Activated naive CD4-positive, alpha-beta T cell treated with anti-CD3 and anti-CD28 coated beads, Interleukin-2, amount 10 ng/mL, durations not matched to agents 7 days and 5 days (primary cell): ENCODE measurements around the gene LRP2BP.
"Not testable (repeated sequence)": the region's sequence is repeated elsewhere in the genome, so short reads cannot be mapped to it uniquely, and the experiment has no call there.

Experiments
- CTCF ChIA-PET: fragments of 350-600 bp; sonication (Branson Sonifier 250); formaldehyde crosslinking; loops from one replicate; lab custom pipeline; 2021; ENCODE audit warnings: antibody characterized with exemption; lab: Charles Lee
- DNase-seq: peaks from one replicate; pipeline ENCODE4 v3.0.0-alpha.2; 2020
- H3K27ac Mint-ChIP-seq: one replicate; pipeline ENCODE4 v1.8.0; 2021; ENCODE audit warnings: mild to moderate bottlenecking, moderate library complexity, mixed read lengths
- H3K27me3 Mint-ChIP-seq: one replicate; pipeline ENCODE4 v1.8.0; 2021; ENCODE audit warnings: mild to moderate bottlenecking, mixed read lengths
- H3K36me3 Mint-ChIP-seq: one replicate; pipeline ENCODE4 v1.8.0; 2021; ENCODE audit warnings: mixed read lengths
- H3K4me1 Mint-ChIP-seq: one replicate; pipeline ENCODE4 v1.8.0; 2021; ENCODE audit warnings: mixed read lengths
- H3K4me3 Mint-ChIP-seq: one replicate; pipeline ENCODE4 v1.8.0; 2021; ENCODE audit warnings: mild to moderate bottlenecking, moderate library complexity, mixed read lengths
- H3K9me3 Mint-ChIP-seq: one replicate; pipeline ENCODE4 v1.8.0; 2021; ENCODE audit warnings: mixed read lengths

LRP2BP gene

DNA sequence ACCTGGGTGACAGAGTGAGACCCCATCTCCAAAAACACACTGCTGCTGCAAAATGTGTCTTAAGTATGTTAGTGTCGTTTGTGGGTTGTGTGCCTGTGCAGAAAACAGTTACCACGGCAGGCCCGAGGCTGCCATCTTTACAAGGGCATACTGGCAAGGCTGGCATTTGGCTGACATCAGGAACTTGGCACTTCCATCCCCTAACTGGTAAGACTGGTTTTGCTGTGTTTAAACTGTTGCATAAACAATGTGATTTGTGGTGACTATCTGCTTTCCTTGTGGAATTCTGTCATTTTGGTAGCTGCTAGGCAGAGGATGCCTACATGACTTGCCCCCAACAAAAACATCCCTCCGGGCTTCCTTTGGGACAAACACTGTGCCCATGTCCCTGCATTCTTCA lies 12.3 kb downstream of the LRP2BP start:
- CTCF ChIA-PET: interaction anchor here (1.7 kb wide), 1 partner anchor 33 kb away, joined by 4 read pairs; no protein-coding TSS in a partner anchor
- Mint-ChIP-seq H3K4me1 (peaks cover 24% of the 10 kb centered on the region), H3K9me3 (peaks cover 5% of the 10 kb centered on the region), H3K27ac (no peak overlapping the region), H3K4me3 (no peak overlapping the region), H3K27me3 (peaks cover 4% of the 10 kb centered on the region), H3K36me3 (peaks cover 5% of the 10 kb centered on the region)
- no peak for DNase-seq

DNA sequence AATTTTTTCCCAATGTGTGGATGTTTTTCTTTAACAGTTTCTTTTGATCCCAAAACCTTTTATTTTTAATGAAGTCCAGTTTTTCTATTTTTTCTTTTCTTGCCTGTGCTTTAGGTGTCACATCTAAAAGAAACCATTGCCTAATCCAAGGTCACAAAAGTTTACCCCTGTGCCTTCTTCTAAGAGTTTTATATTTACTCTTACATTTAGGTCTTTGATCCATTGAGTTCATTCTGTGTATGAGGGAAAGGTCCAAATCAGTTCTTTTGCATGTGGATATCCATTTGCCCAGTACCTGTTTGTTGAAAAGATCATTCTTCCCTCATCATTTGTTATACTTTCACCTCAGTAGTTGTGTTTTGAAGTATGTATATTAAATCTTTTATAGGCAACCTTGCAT lies 13.0 kb downstream of the LRP2BP start:
- Mint-ChIP-seq H3K9me3 (peaks cover 5% of the 10 kb centered on the region), H3K36me3 (peaks cover 5% of the 10 kb centered on the region), H3K27ac (no peak overlapping the region), H3K4me3 (no peak overlapping the region), H3K4me1 (peaks cover 24% of the 10 kb centered on the region), H3K27me3 (peaks cover 4% of the 10 kb centered on the region)
- DNase-seq: no peak
- CTCF ChIA-PET: no interaction called here

- peaks cover 24% of the 10 kb centered on the region for H3K4me1 Mint-ChIP-seq
- H3K4me3 Mint-ChIP-seq: no peak overlapping the region
- peaks cover 5% of the 10 kb centered on the region for H3K36me3 Mint-ChIP-seq
- no peak for DNase-seq
- H3K9me3 Mint-ChIP-seq: peaks cover 5% of the 10 kb centered on the region
- CTCF ChIA-PET: no interaction called here
- H3K27me3 Mint-ChIP-seq: peaks cover 4% of the 10 kb centered on the region
- no peak overlapping the region for H3K27ac Mint-ChIP-seq
These were observed 14.2 kb downstream of the LRP2BP start for GRCh38 chr4:185381288-185382196.

DNA sequence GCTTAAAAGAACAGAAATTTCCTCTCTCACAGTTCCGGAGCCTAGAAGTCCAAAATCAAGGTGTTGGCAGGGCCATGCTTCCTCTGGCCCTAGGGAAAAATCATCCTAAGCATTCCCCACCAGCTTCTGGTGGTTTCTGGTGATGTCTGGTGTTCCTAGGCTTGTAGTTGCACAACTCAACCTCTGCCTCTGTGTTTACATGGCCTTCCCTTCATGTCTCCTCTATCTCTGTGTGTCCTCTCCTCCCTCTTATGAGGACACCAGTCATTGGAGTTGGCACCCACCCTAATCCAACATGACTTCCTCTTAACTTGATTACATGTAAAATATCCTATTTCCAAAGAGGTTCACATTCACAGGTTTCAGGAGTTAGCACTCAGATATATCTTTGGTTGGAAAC lies 15.4 kb downstream of the LRP2BP start:
- peaks cover 5% of the 10 kb centered on the region for H3K9me3 Mint-ChIP-seq
- H3K4me1 Mint-ChIP-seq: peaks cover 15% of the 10 kb centered on the region
- DNase-seq: no peak
- CTCF ChIA-PET: interaction anchor here (0.7 kb wide), 1 partner anchor 440 kb away, joined by 3 read pairs; no protein-coding TSS in a partner anchor
- H3K36me3 Mint-ChIP-seq: peaks cover 5% of the 10 kb centered on the region
- peaks cover 4% of the 10 kb centered on the region for H3K27me3 Mint-ChIP-seq
- no peak overlapping the region for H3K27ac Mint-ChIP-seq
- H3K4me3 Mint-ChIP-seq: no peak overlapping the region

DNA sequence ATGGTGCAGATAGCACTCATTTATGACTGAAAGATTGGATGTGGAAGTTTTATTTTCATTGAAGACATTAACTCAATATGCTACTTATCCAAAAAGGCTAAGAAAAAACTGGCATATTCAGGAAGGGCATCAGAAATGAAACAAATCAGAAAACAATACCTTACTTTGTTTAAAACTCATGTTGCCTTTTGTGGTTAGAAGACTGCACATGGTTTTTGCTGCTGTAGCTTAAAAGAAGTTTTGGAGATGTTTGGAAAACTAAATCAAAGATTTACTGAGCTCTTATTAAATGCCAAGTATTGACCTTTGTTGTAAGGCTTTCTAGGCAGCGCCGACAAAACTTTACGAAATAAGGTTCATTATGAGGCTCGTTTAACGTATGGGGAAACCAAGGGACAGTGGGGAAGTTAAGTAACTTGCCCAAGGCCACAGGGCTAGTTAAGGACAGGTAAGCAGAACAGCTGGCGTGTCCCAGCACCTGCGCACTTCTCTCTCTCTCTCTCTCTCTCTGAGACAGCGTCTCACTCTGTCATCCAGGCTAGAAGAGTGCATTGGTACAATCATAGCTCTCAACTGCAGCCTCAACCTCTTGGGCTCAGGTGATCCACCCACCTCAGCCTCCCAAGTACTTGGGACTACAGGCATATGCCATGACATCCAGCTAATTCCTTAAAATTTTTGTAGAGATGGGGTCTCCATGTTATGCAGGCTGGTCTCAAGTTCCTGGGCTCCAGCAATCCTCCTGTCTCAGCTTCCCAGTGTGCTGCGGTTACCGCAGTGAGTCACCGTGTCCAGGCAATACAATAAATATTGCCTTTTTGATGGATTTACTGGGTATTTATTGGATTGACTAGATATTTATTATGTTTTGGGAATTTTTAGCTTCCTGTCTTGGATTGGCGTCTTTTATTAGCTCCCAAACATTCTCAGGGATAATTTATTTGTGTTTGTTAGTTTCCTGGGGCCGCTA lies 16.1 kb downstream of the LRP2BP start:
- CTCF ChIA-PET: no interaction called here
- DNase-seq: no peak
- Mint-ChIP-seq H3K9me3 (peaks cover 5% of the 10 kb centered on the region), H3K27ac (no peak overlapping the region), H3K4me3 (no peak overlapping the region), H3K27me3 (peaks cover 4% of the 10 kb centered on the region), H3K4me1 (peaks cover 8% of the 10 kb centered on the region), H3K36me3 (peaks cover 5% of the 10 kb centered on the region)

DNA sequence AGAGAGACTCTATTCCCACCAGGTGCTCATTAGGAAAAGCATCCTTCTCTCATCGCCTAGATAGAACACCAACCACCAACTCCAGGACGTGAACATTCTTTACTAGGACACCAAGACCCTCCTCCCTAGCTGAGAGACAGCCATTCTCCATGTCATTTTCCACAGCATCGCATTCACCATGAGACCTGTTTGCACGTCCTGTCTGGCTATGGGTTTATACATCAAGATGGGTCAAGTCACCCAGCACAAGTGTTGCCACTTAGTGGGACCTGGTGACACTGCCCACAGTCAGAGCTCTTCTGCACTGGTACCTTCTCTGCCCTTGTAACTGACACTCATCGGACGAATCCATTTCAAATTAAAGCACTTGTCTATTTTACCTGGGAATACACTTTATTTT lies 17.5 kb downstream of the LRP2BP start:
- no peak overlapping the region for H3K27ac Mint-ChIP-seq
- H3K36me3 Mint-ChIP-seq: peaks cover 2% of the 10 kb centered on the region
- CTCF ChIA-PET: no interaction called here
- H3K27me3 Mint-ChIP-seq: no peaks in the 10 kb centered on the region
- no peak for DNase-seq
- H3K9me3 Mint-ChIP-seq: peaks cover 5% of the 10 kb centered on the region
- H3K4me3 Mint-ChIP-seq: no peak overlapping the region
- no peaks in the 10 kb centered on the region for H3K4me1 Mint-ChIP-seq

GRCh38 chr4:185374573-185374972 lies 21.2 kb downstream of the LRP2BP start:
- no peaks in the 10 kb centered on the region for H3K27me3 Mint-ChIP-seq
- CTCF ChIA-PET: no interaction called here
- no peak for DNase-seq
- H3K4me3 Mint-ChIP-seq: no peak overlapping the region
- no peaks in the 10 kb centered on the region for H3K9me3 Mint-ChIP-seq
- no peak overlapping the region for H3K27ac Mint-ChIP-seq
- H3K36me3 Mint-ChIP-seq: no peaks in the 10 kb centered on the region
- no peaks in the 10 kb centered on the region for H3K4me1 Mint-ChIP-seq

GRCh38 chr4:185374027-185374426 lies 21.7 kb downstream of the LRP2BP start:
- H3K4me3 Mint-ChIP-seq: no peak overlapping the region
- no peaks in the 10 kb centered on the region for H3K36me3 Mint-ChIP-seq
- CTCF ChIA-PET: no interaction called here
- H3K27me3 Mint-ChIP-seq: no peaks in the 10 kb centered on the region
- H3K4me1 Mint-ChIP-seq: no peaks in the 10 kb centered on the region
- no peaks in the 10 kb centered on the region for H3K9me3 Mint-ChIP-seq
- DNase-seq: no peak
- H3K27ac Mint-ChIP-seq: no peak overlapping the region

DNA sequence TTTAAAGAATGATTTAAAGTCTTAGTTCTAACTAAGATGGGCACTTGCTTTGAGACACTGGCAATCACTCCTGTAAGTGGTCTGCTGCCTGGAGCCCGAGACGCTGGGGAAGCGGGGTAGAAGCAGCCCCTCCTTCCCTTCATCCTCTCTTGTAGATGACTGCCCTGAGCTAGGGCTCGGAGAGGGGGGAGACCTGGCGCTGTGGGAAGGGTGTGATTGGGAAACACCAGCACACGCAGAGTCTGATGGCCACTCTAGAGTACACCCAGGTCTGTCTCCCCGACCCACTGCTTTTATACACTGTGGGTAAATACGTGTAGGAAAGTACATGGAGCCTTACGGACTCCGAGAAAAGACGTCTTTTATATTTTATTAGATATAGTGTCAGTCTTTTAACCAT lies 24.0 kb downstream of the LRP2BP start:
- CTCF ChIA-PET: no interaction called here
- DNase-seq: no peak
- Mint-ChIP-seq H3K4me1 (no peaks in the 10 kb centered on the region), H3K27me3 (no peaks in the 10 kb centered on the region), H3K36me3 (no peaks in the 10 kb centered on the region), H3K9me3 (no peaks in the 10 kb centered on the region), H3K27ac (no peak overlapping the region), H3K4me3 (no peak overlapping the region)

DNA sequence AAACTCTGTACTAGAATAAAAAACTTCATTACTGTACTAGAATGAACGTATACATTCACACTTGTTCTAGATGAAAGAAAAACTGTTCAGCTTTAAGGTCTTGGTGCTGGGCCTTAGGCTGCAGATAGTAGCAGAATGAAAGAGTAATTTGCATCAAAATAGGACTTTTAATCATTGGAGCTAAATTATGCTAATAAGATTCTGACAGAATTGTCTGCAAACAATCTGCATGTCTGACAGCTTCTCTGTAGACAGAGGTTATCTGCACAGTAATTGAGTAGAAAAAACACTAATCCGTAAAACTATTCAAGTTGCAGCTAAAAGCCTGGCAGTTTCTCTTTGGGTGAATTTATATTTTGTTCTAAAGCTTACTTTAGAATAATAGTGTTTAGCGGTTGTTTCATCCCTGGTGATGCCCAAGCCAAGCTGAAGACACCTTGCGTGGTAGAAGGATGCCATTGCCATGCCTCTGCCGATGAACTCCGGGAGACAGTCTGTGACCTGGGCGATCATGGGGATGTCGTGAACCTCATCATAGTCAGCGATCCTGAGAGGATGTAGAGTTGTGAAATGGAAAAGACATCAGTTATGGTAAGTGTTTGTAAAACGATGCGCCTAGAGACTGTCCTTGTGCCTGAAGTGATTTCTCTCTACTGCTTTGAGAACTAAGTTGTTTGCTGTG lies 25.3 kb downstream of the LRP2BP start:
- H3K27ac Mint-ChIP-seq: no peak overlapping the region
- DNase-seq: no peak
- no peaks in the 10 kb centered on the region for H3K4me1 Mint-ChIP-seq
- H3K36me3 Mint-ChIP-seq: no peaks in the 10 kb centered on the region
- CTCF ChIA-PET: interaction anchor here (1.2 to 1.4 kb wide), 2 partner anchors 40 to 228 kb away, joined by 3 to 4 read pairs; no protein-coding TSS in a partner anchor
- no peaks in the 10 kb centered on the region for H3K27me3 Mint-ChIP-seq
- H3K4me3 Mint-ChIP-seq: no peak overlapping the region
- no peaks in the 10 kb centered on the region for H3K9me3 Mint-ChIP-seq

DNA sequence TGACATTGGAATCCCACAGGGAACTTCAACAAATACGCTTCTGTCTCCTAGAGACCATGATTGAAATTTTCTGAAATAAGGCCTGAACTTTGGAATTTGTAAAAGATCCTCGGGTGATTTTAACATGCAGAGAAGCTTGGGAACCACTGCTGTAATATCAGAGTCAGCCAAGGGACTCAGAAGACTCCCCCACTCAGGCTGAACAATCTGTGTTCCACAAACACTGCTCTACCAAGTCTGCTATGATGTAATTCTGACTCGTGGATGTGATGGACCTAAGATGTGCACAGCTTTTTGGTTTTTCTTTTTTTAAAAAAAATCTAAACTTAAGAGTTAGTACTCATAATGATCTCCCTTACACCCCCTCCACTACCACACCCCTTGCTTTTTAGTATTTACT lies 26.0 kb downstream of the LRP2BP start:
- no peak for DNase-seq
- H3K9me3 Mint-ChIP-seq: no peaks in the 10 kb centered on the region
- H3K27me3 Mint-ChIP-seq: no peaks in the 10 kb centered on the region
- H3K4me1 Mint-ChIP-seq: no peaks in the 10 kb centered on the region
- CTCF ChIA-PET: interaction anchor here (1.2 to 1.4 kb wide), 2 partner anchors 40 to 228 kb away, joined by 3 to 4 read pairs; no protein-coding TSS in a partner anchor
- H3K27ac Mint-ChIP-seq: no peak overlapping the region
- H3K4me3 Mint-ChIP-seq: no peak overlapping the region
- H3K36me3 Mint-ChIP-seq: no peaks in the 10 kb centered on the region

GRCh38 chr4:185364886-185365285 lies 30.8 kb downstream of the LRP2BP start:
- H3K36me3 Mint-ChIP-seq: peaks cover 3% of the 10 kb centered on the region
- H3K4me3 Mint-ChIP-seq: no peak overlapping the region
- CTCF ChIA-PET: interaction anchor here (0.9 kb wide), 1 partner anchor 325 kb away, joined by 3 read pairs; no protein-coding TSS in a partner anchor
- no peaks in the 10 kb centered on the region for H3K9me3 Mint-ChIP-seq
- H3K27ac Mint-ChIP-seq: no peak overlapping the region
- H3K27me3 Mint-ChIP-seq: no peaks in the 10 kb centered on the region
- no peaks in the 10 kb centered on the region for H3K4me1 Mint-ChIP-seq
- DNase-seq: no peak

GRCh38 chr4:185363251-185363650 lies 32.5 kb downstream of the LRP2BP start:
- no peaks in the 10 kb centered on the region for H3K9me3 Mint-ChIP-seq
- peaks cover 3% of the 10 kb centered on the region for H3K36me3 Mint-ChIP-seq
- no peak for DNase-seq
- H3K27ac Mint-ChIP-seq: no peak overlapping the region
- no peaks in the 10 kb centered on the region for H3K27me3 Mint-ChIP-seq
- H3K4me3 Mint-ChIP-seq: no peak overlapping the region
- CTCF ChIA-PET: no interaction called here
- H3K4me1 Mint-ChIP-seq: no peaks in the 10 kb centered on the region

DNA sequence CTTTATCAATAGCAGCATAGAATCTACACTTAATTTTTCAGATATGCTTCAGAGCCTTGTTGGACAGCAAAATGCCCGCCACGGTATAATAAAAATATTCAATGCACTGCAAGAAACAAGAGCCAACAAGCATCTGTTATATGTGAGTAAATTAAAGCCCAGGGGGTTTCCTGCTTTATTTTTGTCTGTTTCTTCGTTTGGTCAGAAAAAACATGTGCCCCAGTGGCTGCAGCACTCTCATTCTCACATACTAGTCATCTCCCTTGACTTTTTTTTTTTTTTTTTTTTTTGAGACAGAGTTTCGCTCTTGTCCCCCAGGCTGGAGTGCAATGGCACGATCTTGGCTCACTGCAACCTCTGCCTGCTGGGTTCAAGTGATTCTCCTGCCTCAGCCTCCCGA lies 33.2 kb downstream of the LRP2BP start:
- H3K4me1 Mint-ChIP-seq: not testable (repeated sequence)

More for the DNA sequence above, 33.2 kb downstream of the LRP2BP start:
- DNase-seq, H3K36me3 Mint-ChIP-seq, H3K9me3 Mint-ChIP-seq, H3K4me3 Mint-ChIP-seq, H3K27me3 Mint-ChIP-seq, H3K27ac Mint-ChIP-seq: not testable (repeated sequence)
- CTCF ChIA-PET: interaction anchor here (0.7 kb wide), 2 partner anchors 779 to 1369 kb away, joined by 3 to 6 read pairs; no protein-coding TSS in a partner anchor
